ENCODE results near the gene ZC3H12A. TPM values are rescaled to one million over a fixed set of nuclear protein-coding genes. Genes with fewer than 3 reads are reported as not detected.

Gene ZC3H12A
- total and polyA plus RNA-seq, 2 of the 4 experiments (the other 2 are of a cell fraction), result 3.8 to 14.2 TPM

DNA sequence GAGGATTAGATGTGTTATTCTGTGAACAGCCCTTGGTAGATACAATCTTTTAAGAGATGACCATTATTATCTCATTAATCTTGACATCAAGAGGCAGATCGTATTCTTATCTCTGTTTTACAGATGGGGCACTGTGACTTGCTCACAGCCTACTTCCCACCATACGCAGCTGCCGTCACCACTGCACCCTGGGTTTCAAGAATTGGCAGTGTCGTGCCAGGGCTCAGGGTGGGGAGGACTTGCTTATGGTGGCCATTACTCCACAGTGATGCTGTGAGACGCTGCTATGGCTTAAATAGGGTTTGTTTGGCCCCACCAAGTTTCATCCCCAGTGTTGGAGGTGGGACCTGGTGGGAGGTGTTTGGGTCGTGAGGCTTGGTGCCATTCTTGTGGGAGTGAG lies 45.4 kb upstream of the ZC3H12A start:
- H3K56ac ChIP-seq (ENCODE audit: extremely low read depth, insufficient read depth, low read length), result no peak overlapping the region
- H3K9me1 ChIP-seq (ENCODE audit: insufficient read depth, low read length), result no peaks in the 10 kb centered on the region
- H4K20me1 ChIP-seq (ENCODE audit: insufficient read depth, low read length), result no peaks in the 10 kb centered on the region
- H3K4ac ChIP-seq (ENCODE audit: low read depth, low read length), result no peak overlapping the region
- H3K4me1 ChIP-seq (ENCODE audit: control insufficient read depth, insufficient read depth, low read length), result no peaks in the 10 kb centered on the region
- no peak overlapping the region for H2AFZ ChIP-seq (replicated peaks; ENCODE audit: low read length, poor library complexity)
- H3K79me1 ChIP-seq (ENCODE audit: low read depth in 1 of 2, low read length in 2 of 2), result no peaks in the 10 kb centered on the region
- no CpG with 5 or more reads among the region's 6 CpGs for WGBS, 2 experiments (ENCODE audit: extremely low coverage in 2 of 2, insufficient read length in 1 of 2)
- no peak overlapping the region for H3K9ac ChIP-seq (ENCODE audit: low read depth, low read length)
- no peaks in the 10 kb centered on the region for H3K9me3 ChIP-seq (ENCODE audit: control insufficient read depth, insufficient read depth, low read length)
- no peak overlapping the region for H2BK20ac ChIP-seq (ENCODE audit: low read depth, low read length)
- POLR2A ChIA-PET (ENCODE audit: unreplicated experiment), result no interaction called here
- dilution Hi-C loops (cut with HindIII; ENCODE audit: low sequenced_read_pairs, unreplicated experiment), result no loop called here
- BruUV-seq (replicated peaks), result no TSS peak
- DNase-seq (no peak), ATAC-seq (ENCODE audit: low read depth) (no peak)
- no peak overlapping the region for H3K27ac ChIP-seq (ENCODE audit: insufficient read depth, low read length)
- H3K27me3 ChIP-seq (ENCODE audit: control insufficient read depth, insufficient read depth, low read length), result peaks cover 13% of the 10 kb centered on the region; the same call in 1 of the 2 replicates
- no peak overlapping the region for H2BK120ac ChIP-seq (ENCODE audit: low read depth, low read length)
- intact Hi-C loops (cut with micrococcal nuclease), result no loop called here
- H2BK15ac ChIP-seq (ENCODE audit: low read depth, low read length), result no peak overlapping the region
- H2AK5ac ChIP-seq (ENCODE audit: low read depth, low read length), result no peak overlapping the region
- in situ Hi-C loops (cut with MboI; ENCODE audit: low sequenced_read_pairs), result no loop called here
- H4K8ac ChIP-seq (ENCODE audit: low read depth in 2 of 2, low read length in 2 of 2), result no peak overlapping the region
- no peak overlapping the region for H3K4me2 ChIP-seq (ENCODE audit: low read depth, low read length)
- CTCF ChIA-PET, result no interaction called here
- H4K91ac ChIP-seq (ENCODE audit: insufficient read depth, low read depth, low read length), result no peak overlapping the region
- no peaks in the 10 kb centered on the region for H3K36me3 ChIP-seq (ENCODE audit: control insufficient read depth, insufficient read depth, low read length)
- H3K14ac ChIP-seq (replicated peaks; ENCODE audit: low read depth, low read length), result no peak overlapping the region
- no peak overlapping the region for H4K5ac ChIP-seq (ENCODE audit: low read depth, low read length)
- no peak overlapping the region for H2BK5ac ChIP-seq (ENCODE audit: low read depth, low read length, poor library complexity, severe bottlenecking)
- H2AK9ac ChIP-seq (replicated peaks; ENCODE audit: low read depth, low read length, poor library complexity), result no peak overlapping the region
- TF ChIP-seq MAZ (IDR thresholded peaks at IDR 0.05; ENCODE audit: borderline replicate concordance, low read depth, low read length) (no peak), RCOR1 (IDR thresholded peaks at IDR 0.05; ENCODE audit: insufficient replicate concordance, low read length) (no peak)
- H3K23ac ChIP-seq (ENCODE audit: low read depth, low read length), result no peak overlapping the region
- H3K4me3 ChIP-seq (ENCODE audit: insufficient read depth, low read depth, low read length), result no peak overlapping the region
- no peak overlapping the region for H3K18ac ChIP-seq (ENCODE audit: low read depth, low read length)

Measured in IMR-90 (cell line).